Cardiac fibroblast (primary cell): ENCODE data around the gene SERTAD1.

ENCODE experiments used
- DNase-seq, 2 donors: peaks; one replicate each; pipeline versions ENCODE4 v3.0.0 to v3.0.0-alpha.2; 2010; ENCODE audit warnings: low read depth in 2 of 2
- H3K4me3 ChIP-seq, 2 donors: replicated peaks in 1 of 2; 1 replicate in 1 of 2; 2 replicates in 1 of 2; pipeline ENCODE4 v1.5.1; 2011; ENCODE audit warnings: low read depth in 2 of 2, low read length in 2 of 2, mild to moderate bottlenecking in 2 of 2, moderate library complexity in 1 of 2
- CTCF ChIP-seq: IDR thresholded peaks from one replicate; pipeline ENCODE4 v1.5.1; 2011; ENCODE audit warnings: low read depth, mild to moderate bottlenecking, low read length, inconsistent platforms

SERTAD1 gene

GRCh38 chr19:40376286-40376862 lies 49.4 kb downstream of the SERTAD1 start:
- TF ChIP-seq CTCF: no peak
- no peak overlapping the region for H3K4me3 ChIP-seq
- no peak for DNase-seq

- no peak for TF ChIP-seq CTCF
- no peak overlapping the region for H3K4me3 ChIP-seq
- DNase-seq: no peak
These were observed 51.7 kb downstream of the SERTAD1 start for GRCh38 chr19:40374084-40374483.

GRCh38 chr19:40371802-40372122 lies 54.0 kb downstream of the SERTAD1 start:
- no peak for TF ChIP-seq CTCF
- no peak for DNase-seq
- H3K4me3 ChIP-seq: no peak overlapping the region
